Activated effector memory CD4-positive, alpha-beta T cell treated with anti-CD3 and anti-CD28 coated beads, Interleukin-2, amount 50 U/mL, for 16 hours (primary cell): Measurements from ENCODE around the gene PIAS4.
"Not testable (repeated sequence)": the region's sequence is repeated elsewhere in the genome, so short reads cannot be mapped to it uniquely, and the experiment has no call there.

Experiments
- DNase-seq: peaks from one replicate; pipeline ENCODE4 v3.0.0-alpha.2; 2020

PIAS4 gene

DNA sequence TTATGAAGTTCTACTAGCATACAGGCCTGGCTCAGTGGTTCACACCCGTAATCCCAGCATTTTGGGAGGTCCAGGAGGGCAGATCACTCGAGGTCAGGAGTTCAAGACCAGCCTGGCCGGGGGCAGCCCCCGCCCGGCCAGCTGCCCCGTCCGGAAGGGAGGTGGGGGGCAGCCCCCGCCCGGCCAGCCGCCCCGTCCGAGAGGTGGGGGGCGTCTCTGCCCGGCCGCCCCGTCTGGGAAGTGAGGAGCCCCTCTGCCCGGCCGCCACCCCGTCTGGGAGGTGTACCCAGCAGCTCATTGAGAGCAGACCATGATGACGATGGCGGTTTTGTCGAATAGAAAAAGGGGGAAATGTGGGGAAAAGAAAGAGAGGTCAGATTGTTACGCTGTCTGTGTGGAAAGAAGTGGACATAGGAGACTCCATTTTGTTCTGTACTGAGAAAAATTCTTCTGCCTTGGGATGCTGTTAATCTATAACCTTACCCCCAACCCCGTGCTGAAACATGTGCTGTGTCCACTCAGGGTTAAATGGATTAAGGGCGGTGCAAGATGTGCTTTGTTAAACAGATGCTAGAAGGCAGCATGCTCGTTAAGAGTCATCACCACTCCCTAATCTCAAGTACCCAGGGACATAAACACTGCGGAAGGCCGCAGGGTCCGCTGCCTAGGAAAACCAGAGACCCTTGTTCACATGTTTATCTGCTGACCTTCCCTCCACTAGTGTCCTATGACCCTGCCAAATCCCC is 8.7 kb upstream of the PIAS4 start:
- DNase-seq = not testable (repeated sequence)

DNA sequence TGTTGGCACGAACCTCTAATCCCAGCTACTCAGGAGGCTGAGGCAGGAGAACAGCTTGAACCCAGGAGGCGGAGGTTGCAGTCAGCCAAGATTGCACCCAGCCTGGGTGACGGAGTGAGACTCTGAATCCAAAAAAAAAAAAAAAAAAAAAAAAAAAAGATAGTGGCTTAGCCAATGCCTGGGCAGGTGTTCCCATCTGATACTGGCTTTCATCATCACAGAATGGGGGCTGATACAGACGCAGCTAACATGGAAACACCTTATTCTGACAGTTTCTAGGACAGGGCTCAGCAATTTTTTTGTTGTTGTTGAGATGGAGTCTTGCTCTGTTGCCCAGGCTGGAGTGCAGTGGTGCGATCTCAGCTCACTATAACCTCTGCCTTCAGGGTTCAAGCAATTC is 6.7 kb upstream of the PIAS4 start:
- DNase-seq = not testable (repeated sequence)

DNA sequence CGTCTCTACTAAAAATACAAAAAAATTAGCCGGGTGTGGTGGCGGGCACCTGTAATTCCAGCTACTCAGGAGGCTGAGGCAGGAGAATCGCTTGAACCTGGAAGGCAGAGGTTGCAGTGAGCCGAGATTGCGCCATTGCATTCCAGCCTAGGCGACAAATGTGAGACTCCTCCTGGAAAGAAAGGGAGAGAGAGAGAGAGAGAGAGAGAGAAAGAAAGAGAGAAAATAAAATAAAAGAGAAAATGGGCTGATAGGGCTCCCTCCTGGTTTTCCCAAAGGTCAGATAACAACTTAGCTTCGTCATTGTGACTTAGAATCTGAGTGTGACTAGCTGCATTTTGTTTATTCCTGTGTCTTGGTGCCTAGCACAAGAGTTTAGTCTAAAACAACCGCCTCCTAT is 2.1 kb upstream of the PIAS4 start:
- DNase-seq = not testable (repeated sequence)

DNA sequence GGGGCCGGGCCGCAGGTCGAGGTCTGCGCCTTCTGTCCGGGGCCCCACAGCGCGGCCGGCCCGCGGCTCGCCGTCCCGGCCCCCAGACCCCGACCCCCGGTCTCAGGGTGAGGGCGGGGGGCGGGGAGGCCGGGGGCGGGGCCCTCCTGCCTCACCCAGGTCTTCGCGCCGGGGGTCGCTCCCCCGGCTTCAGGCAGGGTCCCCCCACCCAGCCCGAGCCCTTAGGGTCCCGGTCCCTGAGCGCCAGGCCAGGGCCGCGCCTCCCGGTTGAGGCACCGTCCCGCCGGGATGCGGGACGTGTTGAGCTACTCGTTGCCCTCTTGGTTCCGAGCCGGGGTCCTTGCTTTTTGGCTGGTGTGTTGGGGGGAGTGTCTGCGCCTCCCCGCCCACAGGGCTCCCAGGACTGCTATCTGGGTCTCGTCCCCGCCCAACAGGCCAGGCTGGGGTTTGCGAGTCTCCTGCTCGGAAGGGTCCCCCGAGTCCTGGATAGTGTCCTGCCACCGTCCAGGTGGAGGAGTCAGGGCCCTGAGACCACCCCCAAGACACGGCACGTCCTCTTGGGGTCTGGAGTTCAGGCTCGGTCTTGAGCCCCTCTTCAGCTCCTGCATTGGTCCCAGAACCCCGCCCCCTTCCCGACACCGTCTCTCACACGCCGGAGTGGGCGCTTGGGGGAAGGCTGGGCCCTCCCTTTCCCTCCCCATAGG is 452 bp downstream of the PIAS4 start:
- DNase-seq = peak; percentile 74

DNA sequence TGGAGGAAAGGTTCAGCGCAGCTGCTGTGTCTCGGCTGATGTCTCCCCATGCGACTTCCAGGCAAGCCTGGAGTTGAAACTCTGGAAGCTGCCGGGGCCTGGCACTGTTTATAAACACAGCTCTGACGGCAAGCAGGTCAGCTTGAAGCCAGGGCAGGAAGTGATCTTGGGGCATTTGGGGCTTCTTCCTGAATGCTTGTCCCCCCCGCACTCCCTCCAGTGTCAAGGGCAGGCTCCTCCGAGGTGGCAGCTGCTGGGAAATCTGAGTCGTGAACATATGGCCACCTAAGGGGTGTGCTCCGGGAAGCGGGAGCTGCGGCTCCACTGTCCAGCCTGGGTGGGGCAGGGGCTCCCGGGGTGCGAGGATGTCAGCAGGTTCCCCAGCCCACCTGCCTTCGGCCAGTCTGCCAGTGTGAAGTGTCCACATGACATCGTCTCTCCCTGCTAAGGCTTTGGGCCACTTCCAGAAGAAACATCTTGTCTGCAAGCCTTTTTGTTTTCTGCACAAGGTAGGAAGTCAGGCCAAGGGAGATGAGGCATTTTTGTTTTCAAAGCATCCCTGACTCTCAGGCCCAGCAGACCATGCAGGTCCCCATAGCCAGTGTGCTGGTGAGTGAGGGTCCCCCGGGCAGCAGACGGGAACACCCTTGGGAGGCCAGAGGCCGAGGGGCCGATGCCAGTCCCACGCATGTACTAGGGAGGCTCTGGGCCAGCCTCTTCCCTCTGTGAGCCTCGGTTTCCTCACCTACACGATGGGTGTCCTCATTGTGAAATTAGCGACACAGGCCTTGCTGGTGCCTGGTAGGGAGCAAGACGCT is 2.7 kb downstream of the PIAS4 start:
- peak; percentile 58 for DNase-seq

DNA sequence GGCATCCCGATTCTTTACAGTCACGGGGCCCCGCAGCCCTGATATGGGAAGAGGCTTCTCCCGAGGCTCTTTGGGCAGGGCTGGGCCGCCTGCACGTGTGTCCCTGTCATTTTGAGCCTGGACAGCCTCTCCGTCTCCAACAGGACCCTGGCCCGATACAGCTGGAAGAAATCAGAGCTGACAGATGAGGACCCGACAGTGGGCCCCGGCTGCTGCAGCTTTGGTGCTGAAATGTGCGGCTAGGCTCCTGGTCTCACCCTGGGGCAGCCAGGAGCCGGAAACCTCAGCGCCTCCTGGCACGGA is 3.2 kb downstream of the PIAS4 start:
- no peak for DNase-seq

DNA sequence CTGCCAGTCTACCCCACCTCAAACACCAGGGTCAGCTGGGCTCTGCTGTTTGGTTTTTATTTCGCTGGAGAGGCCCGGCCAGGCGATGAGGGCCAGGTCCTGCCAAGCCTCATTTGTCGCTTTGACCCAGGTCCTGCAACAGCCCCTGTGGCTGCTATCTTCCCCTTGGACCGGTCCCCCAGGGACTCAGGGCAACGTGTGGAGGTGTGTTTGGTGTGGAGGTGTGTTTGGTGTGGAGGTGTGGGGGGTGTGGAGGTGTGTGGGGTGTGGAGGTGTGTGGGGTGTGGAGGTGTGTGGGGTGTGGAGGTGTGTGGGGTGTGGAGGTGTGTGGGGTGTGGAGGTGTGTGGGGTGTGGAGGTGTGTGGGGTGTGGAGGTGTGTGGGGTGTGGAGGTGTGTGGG is 3.9 kb downstream of the PIAS4 start:
- DNase-seq = not testable (repeated sequence)

DNA sequence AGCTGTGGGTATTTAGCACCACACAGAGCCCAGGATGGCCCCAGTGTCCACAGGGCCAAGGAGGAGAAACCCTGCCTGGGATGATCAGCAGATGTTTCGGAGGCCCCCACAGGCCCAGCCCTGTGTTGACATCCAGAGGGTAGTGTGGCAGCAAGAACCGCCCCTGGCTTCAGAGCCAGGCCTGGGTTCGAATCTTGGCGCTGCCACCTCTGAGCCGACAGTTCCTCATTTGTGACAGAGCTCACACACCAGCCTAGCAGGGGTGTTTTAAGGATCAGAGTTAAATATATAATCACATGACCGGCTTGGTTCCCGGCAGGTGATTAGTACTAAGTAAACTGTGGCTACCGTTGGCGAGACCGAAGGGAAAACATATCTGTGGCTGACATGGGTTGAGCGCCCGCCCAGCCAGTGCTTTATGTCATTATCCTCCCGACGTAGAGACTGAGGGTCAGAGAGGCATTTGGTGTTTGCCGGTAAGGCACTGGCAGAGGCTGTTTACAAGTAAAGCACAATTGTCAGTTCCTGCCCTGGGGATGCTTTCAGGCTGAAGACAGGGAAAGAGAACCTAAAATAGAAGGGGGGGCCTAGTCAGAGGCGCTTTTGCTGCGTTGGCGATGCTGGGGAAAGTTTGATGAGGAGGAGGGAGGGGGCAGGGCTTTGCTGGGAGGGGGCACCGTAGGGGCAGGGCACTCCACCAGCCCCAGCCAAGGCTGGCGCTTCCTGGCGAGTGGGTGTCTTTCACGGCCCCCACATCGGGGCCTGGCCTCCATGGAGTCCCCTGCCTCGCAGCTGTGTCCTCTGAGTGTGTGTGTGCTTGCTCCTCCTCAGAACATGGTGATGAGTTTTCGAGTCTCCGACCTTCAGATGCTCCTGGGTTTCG is 4.8 kb downstream of the PIAS4 start:
- DNase-seq = no peak

DNA sequence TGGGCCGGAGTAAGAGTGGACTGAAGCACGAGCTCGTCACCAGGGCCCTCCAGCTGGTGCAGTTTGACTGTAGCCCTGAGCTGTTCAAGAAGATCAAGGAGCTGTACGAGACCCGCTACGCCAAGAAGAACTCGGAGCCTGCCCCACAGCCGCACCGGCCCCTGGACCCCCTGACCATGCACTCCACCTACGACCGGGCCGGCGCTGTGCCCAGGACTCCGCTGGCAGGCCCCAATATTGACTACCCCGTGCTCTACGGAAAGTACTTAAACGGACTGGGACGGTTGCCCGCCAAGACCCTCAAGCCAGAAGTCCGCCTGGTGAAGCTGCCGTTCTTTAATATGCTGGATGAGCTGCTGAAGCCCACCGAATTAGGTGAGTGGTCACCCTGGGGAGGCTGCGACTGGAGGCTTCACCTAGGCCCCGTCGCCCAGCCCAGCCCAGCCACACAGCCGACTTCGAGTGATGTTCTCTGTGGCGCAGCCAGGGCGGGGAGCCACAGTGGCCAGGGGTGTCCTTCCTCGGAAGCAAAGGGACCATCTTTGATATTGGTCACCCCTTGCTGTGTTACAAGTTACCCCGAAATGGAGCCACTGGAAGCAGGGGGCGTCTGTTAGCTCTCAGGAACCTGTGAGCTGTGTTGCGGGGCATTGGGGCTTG is 5.6 kb downstream of the PIAS4 start:
- no peak for DNase-seq

DNA sequence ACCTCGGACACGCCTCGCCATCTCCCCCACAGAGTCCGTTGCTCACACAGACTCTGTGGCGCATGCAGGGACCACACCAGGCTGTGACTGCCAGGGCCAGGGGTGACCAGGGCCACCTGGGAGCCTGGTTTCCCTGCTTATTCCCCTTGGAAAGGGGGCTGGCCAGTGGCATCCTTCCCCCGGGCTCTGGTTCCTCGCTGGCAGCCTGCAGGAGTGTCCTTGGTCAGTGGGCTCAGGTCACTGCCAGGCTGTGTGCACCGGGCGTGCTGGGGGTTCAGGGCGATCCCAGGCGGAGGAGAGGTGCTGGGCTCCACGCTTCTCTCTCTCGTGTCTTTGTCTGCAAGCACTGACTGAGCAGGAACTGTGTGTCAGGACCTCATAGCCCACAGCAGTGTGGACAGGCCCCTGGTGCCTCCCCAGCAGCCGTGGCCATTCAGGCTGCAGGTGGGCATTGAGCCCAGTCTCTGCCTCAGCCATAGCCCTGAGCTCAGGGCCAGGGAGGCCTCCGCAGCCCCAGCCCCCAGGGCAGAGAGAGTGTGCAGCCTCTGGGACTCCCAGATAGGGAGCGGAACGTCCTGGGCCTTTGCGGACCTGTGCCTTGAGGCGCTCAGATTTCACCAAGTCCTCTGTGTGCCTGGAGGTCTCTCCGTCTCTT is 6.5 kb downstream of the PIAS4 start:
- DNase-seq = no peak

DNA sequence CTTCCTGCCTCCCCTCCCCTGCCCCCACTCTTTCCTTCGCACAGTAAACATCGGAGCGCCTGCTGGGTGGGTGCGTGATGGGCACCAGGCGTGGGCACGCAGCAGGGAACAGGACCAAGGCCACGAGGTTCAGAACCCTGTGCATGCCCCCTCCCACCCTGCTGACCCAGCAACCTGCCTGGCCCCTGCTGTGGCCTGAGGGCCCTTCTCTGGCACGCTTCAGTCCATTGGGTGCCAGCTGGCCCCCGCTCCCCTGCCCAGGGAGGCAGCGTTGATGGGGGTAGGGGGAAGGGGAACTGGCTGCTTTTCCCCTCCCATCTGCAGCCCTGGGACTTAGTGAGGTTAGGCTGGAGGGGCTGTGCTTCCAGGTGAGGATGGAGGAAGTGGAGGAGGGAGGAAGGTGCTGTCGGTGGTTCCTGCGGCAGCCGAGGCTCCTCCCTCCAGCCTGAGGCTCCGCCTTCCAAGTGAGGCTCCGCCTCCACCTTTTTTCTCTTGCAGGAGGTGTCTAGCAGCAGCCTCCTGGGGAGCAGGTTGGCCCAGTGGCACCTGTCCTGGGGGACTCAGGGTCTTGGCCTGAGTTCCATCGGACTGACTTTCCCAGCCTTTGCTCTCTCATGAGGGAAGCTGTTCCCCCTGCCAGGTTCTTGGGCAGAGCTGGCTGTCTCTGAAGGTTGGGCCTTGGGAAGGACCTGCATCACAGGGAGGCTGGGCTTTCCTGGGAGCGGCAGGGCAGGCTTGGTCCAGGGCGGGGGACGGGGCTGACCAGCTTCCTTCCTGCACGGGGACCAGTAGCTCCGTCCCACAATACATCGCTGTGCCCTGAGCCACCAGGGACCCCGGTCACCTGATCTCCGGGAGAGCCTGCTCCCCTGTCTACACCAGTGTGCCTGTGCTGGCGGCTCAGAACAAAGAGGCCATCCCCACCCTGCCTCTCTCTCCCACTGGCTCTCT is 7.3 kb downstream of the PIAS4 start:
- DNase-seq = peak; percentile 76

DNA sequence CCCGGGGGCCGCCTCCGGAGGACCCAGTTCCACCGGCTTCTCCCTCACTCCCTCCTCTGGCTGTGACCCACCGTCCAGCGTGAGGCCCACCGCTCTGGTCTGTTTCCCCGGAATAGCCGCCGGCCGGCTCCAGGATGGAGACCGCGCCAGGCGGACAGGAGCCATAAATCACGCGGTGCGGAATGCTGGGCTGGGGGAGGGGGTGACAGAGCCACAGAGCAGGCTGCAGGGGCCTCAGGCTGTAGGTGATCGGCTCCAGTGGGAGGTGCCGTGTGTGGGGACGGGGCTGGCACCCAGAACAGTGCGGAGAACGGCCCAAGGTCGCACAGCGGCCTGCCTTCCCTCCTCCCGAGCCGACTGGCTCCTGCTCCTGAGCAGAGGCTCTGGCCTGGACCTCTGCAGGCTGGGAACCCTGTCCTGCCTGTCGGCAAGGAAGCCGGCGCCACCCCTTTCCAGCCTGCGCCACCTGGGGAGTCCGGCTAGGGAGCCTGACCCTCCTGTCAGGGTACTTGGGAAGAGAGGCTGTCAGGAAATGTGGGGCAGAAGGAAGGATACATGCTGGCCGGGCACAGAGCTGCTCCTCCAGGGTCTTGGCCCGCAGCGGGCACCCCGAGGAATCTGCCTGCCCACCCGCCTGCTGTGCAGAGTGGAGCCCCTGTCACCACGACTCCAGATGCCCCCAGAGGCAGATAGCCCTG is 8.3 kb downstream of the PIAS4 start:
- DNase-seq = no peak

DNA sequence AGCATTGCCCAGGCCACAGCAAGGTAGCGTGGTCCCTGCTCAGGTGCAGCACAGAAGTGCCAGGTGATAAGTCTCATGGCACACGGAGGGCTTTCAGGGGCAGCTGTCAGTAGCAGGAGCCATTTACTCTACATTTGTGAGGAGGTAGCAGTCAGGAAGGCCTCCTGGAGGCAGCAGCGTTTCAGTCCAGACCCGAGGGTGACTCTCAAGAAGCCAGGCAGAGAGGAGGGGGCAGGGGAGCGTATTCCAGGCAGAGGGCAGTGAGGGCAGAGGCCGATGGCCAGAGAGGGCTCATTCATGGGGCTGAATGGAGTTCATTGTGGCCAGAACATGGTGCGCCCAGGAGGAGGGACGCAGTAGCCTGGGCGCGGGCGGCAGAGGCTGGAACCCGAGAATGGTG is 8.9 kb downstream of the PIAS4 start:
- no peak for DNase-seq

DNA sequence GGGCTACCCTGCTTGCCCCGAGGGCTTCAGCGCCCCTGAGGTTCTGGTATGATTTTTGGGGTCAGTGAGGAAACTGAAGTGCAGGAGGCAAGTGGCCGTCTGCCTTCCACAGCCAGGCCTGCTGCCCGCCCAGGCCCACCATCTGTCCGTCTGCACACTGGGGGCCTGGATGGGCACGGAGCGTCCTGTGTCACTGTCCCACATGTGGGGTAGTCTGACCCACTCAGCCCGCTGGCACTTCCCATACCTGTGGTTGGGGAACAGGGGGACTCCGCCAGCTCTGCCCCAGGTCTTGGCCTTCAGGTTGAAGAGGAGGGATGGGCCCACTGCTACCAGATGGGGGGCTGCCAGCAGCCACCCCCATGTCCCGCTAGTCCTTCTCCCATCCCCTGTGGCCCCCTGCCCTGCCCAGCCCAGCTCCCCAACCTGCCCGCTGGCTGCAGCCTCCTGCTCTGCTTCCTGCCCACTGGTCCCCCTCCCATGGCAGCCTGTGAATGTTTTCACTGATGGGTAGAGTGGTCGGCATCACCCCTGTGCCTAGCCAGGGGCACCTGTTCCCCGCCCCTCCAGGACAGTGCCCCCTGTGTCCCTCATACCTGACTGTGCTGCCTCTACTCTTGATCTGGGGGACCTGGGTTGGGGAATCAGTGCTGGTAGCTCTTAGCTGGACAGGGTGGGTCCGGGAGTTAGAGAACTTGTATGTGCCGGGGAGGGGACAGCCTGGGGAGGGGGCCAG is 9.5 kb downstream of the PIAS4 start:
- DNase-seq = no peak

DNA sequence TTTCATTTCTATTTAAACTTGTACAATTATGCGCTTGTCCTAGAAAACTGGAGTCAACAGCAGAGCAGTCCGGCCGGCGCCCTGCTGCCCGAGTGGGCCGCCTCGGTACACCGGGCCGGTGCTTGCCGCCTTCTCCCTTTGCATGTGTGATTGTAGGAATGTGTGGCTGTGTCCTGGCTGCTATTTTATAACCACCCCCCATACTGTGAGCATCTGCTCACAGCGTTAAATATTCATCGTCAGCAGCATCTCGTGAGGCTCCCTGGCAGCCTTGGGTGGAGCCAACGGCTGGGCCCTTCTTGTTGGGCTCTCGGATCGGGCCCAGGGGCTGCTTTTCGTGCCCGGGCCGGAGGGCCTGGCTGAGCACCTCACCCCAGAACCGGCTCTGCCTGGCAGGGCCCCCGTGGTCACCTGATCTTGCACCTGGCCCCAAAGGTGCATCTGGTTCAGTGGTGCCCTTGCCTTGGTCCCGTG is 10.6 kb downstream of the PIAS4 start:
- no peak for DNase-seq

DNA sequence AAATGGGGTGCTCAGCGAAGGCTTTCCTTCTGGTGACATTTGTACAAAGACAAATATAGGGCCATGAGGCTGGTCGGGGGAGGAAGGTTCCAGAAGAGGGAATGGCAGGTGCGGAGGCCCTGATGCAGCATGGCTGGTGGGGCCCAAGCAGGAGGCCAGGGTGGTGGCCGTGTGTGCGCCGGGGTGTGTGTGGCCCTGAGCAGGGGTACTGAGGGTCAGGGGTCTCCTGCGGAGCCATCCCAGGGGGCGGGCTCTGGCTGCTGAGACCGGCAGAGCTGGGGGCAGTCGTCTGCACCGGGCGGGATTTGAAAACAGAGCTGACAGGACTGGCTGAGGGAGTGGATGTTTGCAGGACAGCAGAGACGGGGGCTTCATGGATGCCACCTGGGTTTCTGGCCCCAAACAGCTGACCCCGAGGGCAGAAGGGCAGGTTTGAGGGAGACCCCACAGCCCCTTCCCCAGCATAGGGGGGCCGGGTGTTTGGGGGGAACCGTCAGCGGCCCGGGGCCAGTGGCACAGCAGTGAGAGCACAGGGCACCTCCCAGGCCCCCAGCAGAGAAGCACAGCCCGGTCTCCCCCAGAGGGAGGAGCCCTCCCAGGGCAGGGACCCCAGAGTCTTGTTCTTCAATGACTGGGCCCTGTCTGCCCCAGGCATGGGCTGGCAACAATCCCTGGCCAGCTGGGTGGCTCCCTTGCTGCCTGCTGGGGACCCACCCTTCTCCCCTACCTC is 11.4 kb downstream of the PIAS4 start:
- DNase-seq = no peak

DNA sequence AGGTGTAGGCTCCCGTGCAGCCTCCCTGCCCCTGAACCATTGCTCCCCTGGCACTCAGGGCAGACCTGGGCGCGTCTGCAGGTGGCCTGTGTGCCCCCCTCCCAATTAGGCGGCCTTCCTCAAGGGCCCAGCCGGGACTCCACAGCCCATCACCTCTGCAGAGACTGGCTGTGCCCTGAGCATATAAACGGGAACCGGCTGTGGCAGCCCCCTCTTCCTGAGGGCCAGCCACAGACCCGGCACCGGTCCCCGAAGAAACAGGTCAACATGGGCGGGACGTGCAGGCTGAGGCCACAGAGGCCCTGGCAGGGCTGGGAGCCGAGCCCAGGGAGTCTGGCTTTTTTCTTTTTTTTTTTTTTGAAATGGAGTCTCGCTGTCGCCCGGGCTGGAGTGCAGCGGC is 12.0 kb downstream of the PIAS4 start:
- DNase-seq = no peak
